Measurements from ENCODE around the gene PDE6H.

Gene PDE6H

GRCh38 chr12:14972816-14973215, at the start of gene PDE6H:
Gene PDE6H, plus strand, starts transcription at chr12:14973042. Its CDS starts 4,971 bp downstream, at chr12:14978013.
- no peak for DNase-seq (ENCODE audit: low spot score)
- TF ChIP-seq CTCF (IDR thresholded peaks at IDR 0.05; ENCODE audit: extremely low read depth, missing control alignments) = no peak

GRCh38 chr12:14923944-14924343, 48.9 kb upstream of the PDE6H start:
- no peak for DNase-seq (ENCODE audit: low spot score)
- no peak for TF ChIP-seq CTCF (IDR thresholded peaks at IDR 0.05; ENCODE audit: extremely low read depth, missing control alignments)

GRCh38 chr12:14924541-14924940, 48.3 kb upstream of the PDE6H start:
- TF ChIP-seq CTCF (IDR thresholded peaks at IDR 0.05; ENCODE audit: extremely low read depth, missing control alignments) = no peak
- DNase-seq (ENCODE audit: low spot score) = no peak

GRCh38 chr12:14927267-14927666, 45.6 kb upstream of the PDE6H start:
- DNase-seq (ENCODE audit: low spot score) = no peak
- no peak for TF ChIP-seq CTCF (IDR thresholded peaks at IDR 0.05; ENCODE audit: extremely low read depth, missing control alignments)

- no peak for DNase-seq (ENCODE audit: low spot score)
- no peak for TF ChIP-seq CTCF (IDR thresholded peaks at IDR 0.05; ENCODE audit: extremely low read depth, missing control alignments)
Measured at GRCh38 chr12:14928931-14929330, 43.9 kb upstream of the PDE6H start.

GRCh38 chr12:14930299-14930698, 42.5 kb upstream of the PDE6H start:
- DNase-seq (ENCODE audit: low spot score) = no peak
- no peak for TF ChIP-seq CTCF (IDR thresholded peaks at IDR 0.05; ENCODE audit: extremely low read depth, missing control alignments)

GRCh38 chr12:14931359-14931758, 41.5 kb upstream of the PDE6H start:
- no peak for TF ChIP-seq CTCF (IDR thresholded peaks at IDR 0.05; ENCODE audit: extremely low read depth, missing control alignments)
- no peak for DNase-seq (ENCODE audit: low spot score)
